HepG2 (cell line): ENCODE measurements around the gene PCGF3. TPM values are rescaled to one million over a fixed set of nuclear protein-coding genes. Genes with fewer than 3 reads are reported as not detected.

ENCODE experiments used
- CREB1 ChIP-seq, 2 experiments: fragments of 450-650 bp in 1 of 2; IDR thresholded peaks; 2 replicates each; pipeline ENCODE4 v1.6.1; 2016 to 2017; ENCODE audit warnings: control low read depth in 1 of 2, mild to moderate bottlenecking in 1 of 2, missing compliant biosample characterization in 1 of 2, missing genetic modification characterization in 1 of 2
- CREM ChIP-seq, 2 experiments: sonication (generic) in 1 of 2; formaldehyde crosslinking in 1 of 2; IDR thresholded peaks; 2 replicates each; pipeline versions ENCODE4 v1.4.0 to v1.6.1; 2016 to 2020; ENCODE audit warnings: antibody characterized with exemption in 1 of 2, mild to moderate bottlenecking in 1 of 2, missing genetic modification reagents in 1 of 2
- DZIP1 ChIP-seq: sonication (generic); formaldehyde crosslinking; IDR thresholded peaks from 2 replicates; pipeline ENCODE4 v1.5.0; 2020; ENCODE audit warnings: mild to moderate bottlenecking, missing genetic modification reagents
- GATAD2A ChIP-seq: IDR thresholded peaks from 2 replicates; pipeline ENCODE4 v1.6.1; 2016
- MIXL1 ChIP-seq: IDR thresholded peaks from 2 replicates; pipeline ENCODE4 v1.6.1; 2016
- MTA1 ChIP-seq: sonication (generic); formaldehyde crosslinking; IDR thresholded peaks from 2 replicates; pipeline ENCODE4 v1.4.0; 2020; ENCODE audit warnings: missing genetic modification reagents, mild to moderate bottlenecking, borderline replicate concordance
- NR2F6 ChIP-seq, 2 experiments: IDR thresholded peaks; 2 replicates each; pipeline ENCODE4 v1.6.1; 2016; ENCODE audit warnings: antibody characterized with exemption in 1 of 2, mild to moderate bottlenecking in 1 of 2
- REPIN1 ChIP-seq: sonication (generic); formaldehyde crosslinking; IDR thresholded peaks from 2 replicates; pipeline ENCODE4 v1.8.0; 2022; ENCODE audit warnings: missing genetic modification reagents, low read depth, mild to moderate bottlenecking, borderline replicate concordance
- RXRB ChIP-seq: IDR thresholded peaks from 2 replicates; pipeline ENCODE4 v1.6.1; 2016; ENCODE audit warnings: borderline replicate concordance, missing genetic modification reagents, missing compliant biosample characterization
- SAP130 ChIP-seq: IDR thresholded peaks from 2 replicates; pipeline ENCODE4 v1.6.1; 2016; ENCODE audit warnings: low read depth
- SOX6 ChIP-seq, 2 experiments: fragments of 450-650 bp in 1 of 2; sonication (generic) in 1 of 2; formaldehyde crosslinking in 1 of 2; IDR thresholded peaks; 2 replicates each; pipeline versions ENCODE4 v1.4.0 to v1.6.1; 2017 to 2020; ENCODE audit warnings: antibody characterized with exemption in 1 of 2, mild to moderate bottlenecking in 1 of 2, missing genetic modification reagents in 1 of 2
- STAT6 ChIP-seq: sonication (generic); formaldehyde crosslinking; IDR thresholded peaks from 2 replicates; pipeline ENCODE4 v1.4.0; 2020; ENCODE audit warnings: missing genetic modification reagents, mild to moderate bottlenecking, borderline replicate concordance
- TOE1 ChIP-seq: sonication (generic); formaldehyde crosslinking; IDR thresholded peaks from 2 replicates; pipeline ENCODE4 v1.4.0; 2020; ENCODE audit warnings: mild to moderate bottlenecking, missing genetic modification reagents
- ZFYVE20 ChIP-seq: sonication (generic); formaldehyde crosslinking; IDR thresholded peaks from 2 replicates; pipeline ENCODE4 v1.8.0; 2023; ENCODE audit warnings: low read depth, mild to moderate bottlenecking, moderate library complexity, missing genetic modification reagents, borderline replicate concordance
- ZMYM4 ChIP-seq: sonication (generic); formaldehyde crosslinking; IDR thresholded peaks from 2 replicates; pipeline ENCODE4 v1.8.1; 2023; ENCODE audit warnings: mild to moderate bottlenecking, missing genetic modification reagents
- ZNF264 ChIP-seq: sonication (generic); formaldehyde crosslinking; IDR thresholded peaks from 2 replicates; pipeline ENCODE4 v1.4.0; 2020; ENCODE audit warnings: missing genetic modification reagents
- ZNF503 ChIP-seq: sonication (generic); formaldehyde crosslinking; IDR thresholded peaks from 2 replicates; pipeline ENCODE4 v1.4.0; 2020; ENCODE audit warnings: missing genetic modification reagents
- polyA plus RNA-seq, 8 experiments: library from polyadenylated mRNA; depleted of rRNA in 3 of 8; stranded (reverse) in 7 of 8; unstranded in 1 of 8; fragments of >200 nt; fragmentation: Illumina TruSeq in 4 of 8; extraction: Trizol in 4 of 8; gene quantifications; 2 replicates each; pipeline versions ENCODE4 v1.2.1 to v1.2.3, GENCODE V29; 2011 to 2016; ENCODE audit warnings: low read depth in 4 of 8, missing spikeins in 1 of 8, mixed read lengths in 1 of 8; ENCODE audit not compliant: insufficient read depth in 1 of 8
- total RNA-seq, 5 experiments: library from RNA; depleted of rRNA; stranded (reverse); fragments of >200 nt; fragmentation: Illumina TruSeq; extraction: Trizol; gene quantifications; 2 replicates each; pipeline ENCODE4 v1.2.3, GENCODE V29; 2016; ENCODE audit warnings: low read depth in 1 of 5
- TF ChIP-seq, protein P1 (sequence below): sonication (generic); formaldehyde crosslinking; IDR thresholded peaks from 2 replicates; pipeline ENCODE4 v1.8.0; 2023; ENCODE audit warnings: mild to moderate bottlenecking, missing genetic modification reagents

Gene PCGF3
- total and polyA plus RNA-seq, 2 of the 13 experiments (the other 11 are each of a cell fraction or from before 2014, with no cell fraction given) = 28.6 to 66.2 TPM

- TF ChIP-seq NR2F6 (IDR thresholded peaks at IDR 0.05) (peak; percentile 50; the same call in 1 of the 2 replicates), NR2F6 (CRISPR knock-in tag; IDR thresholded peaks at IDR 0.05) (peak; percentile 54; the same call in 1 of the 2 replicates), TOE1 (0 out of 2 replicates have a peak, but pooled peaks have one; percentile 29), DZIP1 (no peak), GATAD2A (CRISPR knock-in tag) (peak; percentile 41), ZNF503 (CRISPR knock-in tag) (0 out of 2 replicates have a peak, but pooled peaks have one; percentile 34), CREM (IDR thresholded peaks at IDR 0.05) (0 out of 2 replicates have a peak, but pooled peaks have one; percentile 25), CREM (CRISPR knock-in tag; IDR thresholded peaks at IDR 0.05) (no peak), REPIN1 (CRISPR knock-in tag) (no peak; the same call in 1 of the 2 replicates), ZNF264 (CRISPR knock-in tag) (0 out of 2 replicates have a peak, but pooled peaks have one; percentile 25), STAT6 (CRISPR knock-in tag) (0 out of 2 replicates have a peak, but pooled peaks have one; percentile 73), ZMYM4 (no peak), MTA1 (CRISPR knock-in tag) (no peak), MIXL1 (CRISPR knock-in tag) (0 out of 2 replicates have a peak, but pooled peaks have one; percentile 23), SAP130 (peak; percentile 81), CREB1 (IDR thresholded peaks at IDR 0.05) (no peak), CREB1 (CRISPR knock-in tag; IDR thresholded peaks at IDR 0.05) (peak; percentile 46; the same call in 1 of the 2 replicates), RXRB (0 out of 2 replicates have a peak, but pooled peaks have one; percentile 17), ZFYVE20 (CRISPR knock-in tag) (no peak), SOX6 (IDR thresholded peaks at IDR 0.05) (no peak), SOX6 (CRISPR knock-in tag; IDR thresholded peaks at IDR 0.05) (peak; percentile 60)
- TF ChIP-seq, protein P1, sequence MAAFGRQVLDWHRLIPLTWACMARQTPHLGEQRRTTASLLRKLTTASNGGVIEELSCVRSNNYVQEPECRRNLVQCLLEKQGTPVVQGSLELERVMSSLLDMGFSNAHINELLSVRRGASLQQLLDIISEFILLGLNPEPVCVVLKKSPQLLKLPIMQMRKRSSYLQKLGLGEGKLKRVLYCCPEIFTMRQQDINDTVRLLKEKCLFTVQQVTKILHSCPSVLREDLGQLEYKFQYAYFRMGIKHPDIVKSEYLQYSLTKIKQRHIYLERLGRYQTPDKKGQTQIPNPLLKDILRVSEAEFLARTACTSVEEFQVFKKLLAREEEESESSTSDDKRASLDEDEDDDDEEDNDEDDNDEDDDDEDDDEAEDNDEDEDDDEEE (CRISPR knock-in tag) = no peak
These were observed 72.1 kb downstream of the PCGF3 start (continued) for GRCh38 chr4:777520-778262.
